Measurements from ENCODE around the gene CHFR. TPM values are rescaled to one million over a fixed set of nuclear protein-coding genes. Genes with fewer than 3 reads are reported as not detected.

Gene CHFR
- total RNA-seq, 2 experiments from 2014 or later = 75.1 to 85.6 TPM

DNA sequence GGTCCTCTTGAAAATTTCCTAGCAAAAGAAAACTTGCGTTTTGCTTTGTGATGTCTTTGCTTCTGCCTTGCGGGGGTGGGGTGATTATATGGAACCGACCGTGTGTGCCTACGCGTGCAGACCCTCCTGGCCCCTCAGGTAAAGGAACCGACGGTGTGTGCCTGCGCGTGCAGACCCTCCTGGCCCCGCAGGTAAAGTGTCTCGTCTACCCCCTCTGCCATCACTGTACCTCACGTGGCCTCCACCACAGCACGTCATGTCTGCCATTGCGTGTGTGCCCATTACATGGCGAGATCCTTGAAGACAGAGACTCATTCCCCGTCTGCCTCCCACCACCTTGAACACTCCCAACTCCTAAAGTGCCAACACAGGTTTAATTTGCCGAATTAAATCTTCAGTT, 62.3 kb downstream of the CHFR start:
- peak overlapping the region; percentile 58 for H3K4me3 Mint-ChIP-seq
- CTCF ChIA-PET = no interaction called here
- no peak for ATAC-seq (ENCODE audit: poor library complexity)

GRCh38 chr12:132824053-132824452, 63.4 kb downstream of the CHFR start:
- no peak overlapping the region for H3K27ac ChIP-seq (ENCODE audit: low read depth in 1 of 2, low read length in 2 of 2)
- Mint-ChIP-seq H3K36me3 (ENCODE audit: low read depth) (peaks cover 79% of the 10 kb centered on the region), H3K4me3 (no peak overlapping the region), H3K9me3 (no peaks in the 10 kb centered on the region), H3K27me3 (no peaks in the 10 kb centered on the region), H3K27ac (peak overlapping the region; percentile 71), H3K4me1 (ENCODE audit: low read depth) (peaks cover 45% of the 10 kb centered on the region)
- H3K9me3 ChIP-seq (ENCODE audit: control insufficient read depth in 1 of 2, insufficient read depth in 1 of 2, low read length in 2 of 2) = peaks cover 0 to under 1% of the 10 kb centered on the region in 2 experiments
- no peak overlapping the region for H3K4me3 ChIP-seq (ENCODE audit: low read length)
- POLR2A ChIA-PET = no interaction called here
- CTCF ChIA-PET = no interaction called here
- peaks cover 33% of the 10 kb centered on the region for H3K4me1 ChIP-seq (ENCODE audit: insufficient read depth, low read length)
- peaks cover 59% of the 10 kb centered on the region for H3K36me3 ChIP-seq (ENCODE audit: insufficient read depth, low read length)
- no peaks in the 10 kb centered on the region for H3K27me3 ChIP-seq (ENCODE audit: control insufficient read depth in 1 of 2, insufficient read depth in 2 of 2, low read length in 2 of 2)
- no peak for TF ChIP-seq CTCF (IDR thresholded peaks at IDR 0.05)
- intact Hi-C loops (cut with DNase I, micrococcal nuclease) = no loop called here
- no peak for DNase-seq
- ATAC-seq (ENCODE audit: poor library complexity) = no peak

More for the DNA sequence above, 62.3 kb downstream of the CHFR start:
- Mint-ChIP-seq H3K27ac (peak overlapping the region; percentile 100), H3K4me1 (ENCODE audit: low read depth) (peaks cover 46% of the 10 kb centered on the region), H3K36me3 (ENCODE audit: low read depth) (peaks cover 75% of the 10 kb centered on the region), H3K9me3 (no peaks in the 10 kb centered on the region), H3K27me3 (no peaks in the 10 kb centered on the region)
- peaks cover 30% of the 10 kb centered on the region for H3K4me1 ChIP-seq (ENCODE audit: insufficient read depth, low read length)
- no peak for TF ChIP-seq CTCF (IDR thresholded peaks at IDR 0.05)
- peaks cover 53% of the 10 kb centered on the region for H3K36me3 ChIP-seq (ENCODE audit: insufficient read depth, low read length)
- H3K27me3 ChIP-seq (ENCODE audit: control insufficient read depth in 1 of 2, insufficient read depth in 2 of 2, low read length in 2 of 2) = no peaks in the 10 kb centered on the region
- POLR2A ChIA-PET = no interaction called here
- H3K27ac ChIP-seq (ENCODE audit: low read depth in 1 of 2, low read length in 2 of 2) = no peak overlapping the region
- no peak overlapping the region for H3K4me3 ChIP-seq (ENCODE audit: low read length)
- DNase-seq = no peak
- peaks cover 0 to 4% of the 10 kb centered on the region in 2 experiments for H3K9me3 ChIP-seq (ENCODE audit: control insufficient read depth in 1 of 2, insufficient read depth in 1 of 2, low read length in 2 of 2)
- intact Hi-C loops (cut with DNase I, micrococcal nuclease) = loop anchor here in 1 of 2 experiments (5.0 kb wide), 1 partner anchor 132 kb away; the partner anchor contains the start of gene ZNF605

DNA sequence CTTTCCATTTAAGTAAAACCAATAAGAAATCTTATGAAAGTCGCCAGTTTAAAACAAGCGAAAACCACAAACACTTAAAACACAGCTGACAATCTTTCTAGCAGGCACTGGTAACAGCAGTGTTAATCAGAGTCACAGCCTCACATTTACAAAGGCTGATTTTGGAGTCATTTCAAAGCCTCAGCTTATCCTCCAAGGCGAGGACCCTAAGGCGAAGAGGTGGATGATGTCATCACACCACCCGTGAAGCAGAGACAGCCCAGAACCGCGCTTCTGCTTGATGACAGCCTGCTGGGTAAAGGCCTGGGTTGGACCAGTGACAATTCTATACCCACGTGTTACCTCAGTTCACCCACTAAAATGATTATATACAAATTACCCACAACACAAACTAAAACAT, 68.8 kb downstream of the CHFR start:
- peak; percentile 62 for ATAC-seq (ENCODE audit: poor library complexity)
- Histone ChIP-seq H3K4me3 (ENCODE audit: low read length) (no peak overlapping the region), H3K27me3 (ENCODE audit: control insufficient read depth in 1 of 2, insufficient read depth in 2 of 2, low read length in 2 of 2) (no peaks in the 10 kb centered on the region), H3K27ac (ENCODE audit: low read depth in 1 of 2, low read length in 2 of 2) (no peak overlapping the region), H3K4me1 (ENCODE audit: insufficient read depth, low read length) (peaks cover 9% of the 10 kb centered on the region), H3K9me3 (ENCODE audit: control insufficient read depth in 1 of 2, insufficient read depth in 1 of 2, low read length in 2 of 2) (no peaks in the 10 kb centered on the region), H3K36me3 (ENCODE audit: insufficient read depth, low read length) (peaks cover 63% of the 10 kb centered on the region)
- POLR2A ChIA-PET = no interaction called here
- intact Hi-C loops (cut with DNase I, micrococcal nuclease) = no loop called here
- CTCF ChIA-PET = no interaction called here
- peak overlapping the region; percentile 79 for H3K27ac Mint-ChIP-seq
- H3K36me3 Mint-ChIP-seq (ENCODE audit: low read depth) = peaks cover 71% of the 10 kb centered on the region
- no peak for TF ChIP-seq CTCF (IDR thresholded peaks at IDR 0.05)
- no peaks in the 10 kb centered on the region for H3K9me3 Mint-ChIP-seq
- no peaks in the 10 kb centered on the region for H3K27me3 Mint-ChIP-seq
- peak in 1 of 14 experiments; percentile 25 for DNase-seq
- no peak overlapping the region for H3K4me3 Mint-ChIP-seq
- H3K4me1 Mint-ChIP-seq (ENCODE audit: low read depth) = peaks cover 16% of the 10 kb centered on the region
